K562 (cell line): Measurements from ENCODE around the gene IL1R1. TPM values are rescaled to one million over a fixed set of nuclear protein-coding genes. Genes with fewer than 3 reads are reported as not detected.

Experiments used
- ARHGAP35 ChIP-seq: fragments of 450-650 bp; IDR thresholded peaks from 2 replicates; pipeline ENCODE4 v1.6.1; 2018; ENCODE audit not compliant: partially characterized antibody
- BRD9 ChIP-seq: fragments of 450-650 bp; IDR thresholded peaks from 2 replicates; pipeline ENCODE4 v1.6.1; 2018; ENCODE audit warnings: low read depth; ENCODE audit not compliant: partially characterized antibody
- ZC3H4 ChIP-seq: sonication (generic); formaldehyde crosslinking; IDR thresholded peaks from 2 replicates; pipeline ENCODE4 v1.9.0; 2021; ENCODE audit warnings: missing genetic modification reagents, borderline replicate concordance
- polyA plus RNA-seq, 8 experiments: library from polyadenylated mRNA; depleted of rRNA in 4 of 8; stranded (reverse) in 5 of 8; unstranded in 3 of 8; fragments of >200 nt; fragmentation: Nextera tagmentation in 2 of 8; fragmentation: Illumina TruSeq in 1 of 8; extraction: Ambion mirVana in 2 of 8; extraction: Trizol in 1 of 8; gene quantifications; 2 replicates each; pipeline versions ENCODE4 v1.2.1 to v1.2.3, GENCODE V29; 2011 to 2014; ENCODE audit warnings: inconsistent platforms in 1 of 8, missing spikeins in 1 of 8
- total RNA-seq, 7 experiments: library from RNA; depleted of rRNA in 6 of 7; stranded (reverse); fragments of >200 nt in 6 of 7; fragmentation: Illumina TruSeq in 2 of 7; extraction: Trizol in 2 of 7; gene quantifications; 2 replicates each; pipeline versions ENCODE4 v1.2.1 to v1.2.3, GENCODE V29; 2011 to 2021; ENCODE audit warnings: low replicate concordance in 1 of 7
- TF ChIP-seq, protein P1 (sequence below): fragments of 200-800 bp; sonication (Bioruptor generic); IDR thresholded peaks from 2 replicates; pipeline ENCODE4 v1.6.1; 2016; ENCODE audit warnings: missing genetic modification characterization, missing compliant biosample characterization
- TF ChIP-seq, protein P2 (sequence below): fragments of 250-450 bp; sonication (Bioruptor Pico); IDR thresholded peaks from 2 replicates; pipeline ENCODE4 v1.8.0; 2021; ENCODE audit warnings: moderate library complexity, mild to moderate bottlenecking, inconsistent platforms
- TF ChIP-seq, protein P3 (sequence below): fragments of 450-650 bp; conservative IDR thresholded peaks from 2 replicates; pipeline ENCODE4 v1.6.1; 2016; ENCODE audit warnings: missing genetic modification characterization, low read depth, mild to moderate bottlenecking, control low read depth, missing compliant biosample characterization
- TF ChIP-seq, protein P4 (sequence below), 2 experiments: fragments of 450-650 bp; IDR thresholded peaks; 2 replicates each; pipeline ENCODE4 v1.6.1; 2016

IL1R1 gene
- total and polyA plus RNA-seq, 9 of the 15 experiments (the other 6 are each of a cell fraction or from before 2014, with no cell fraction given) = 0.81 to 3.9 (median 1.6) TPM

DNA sequence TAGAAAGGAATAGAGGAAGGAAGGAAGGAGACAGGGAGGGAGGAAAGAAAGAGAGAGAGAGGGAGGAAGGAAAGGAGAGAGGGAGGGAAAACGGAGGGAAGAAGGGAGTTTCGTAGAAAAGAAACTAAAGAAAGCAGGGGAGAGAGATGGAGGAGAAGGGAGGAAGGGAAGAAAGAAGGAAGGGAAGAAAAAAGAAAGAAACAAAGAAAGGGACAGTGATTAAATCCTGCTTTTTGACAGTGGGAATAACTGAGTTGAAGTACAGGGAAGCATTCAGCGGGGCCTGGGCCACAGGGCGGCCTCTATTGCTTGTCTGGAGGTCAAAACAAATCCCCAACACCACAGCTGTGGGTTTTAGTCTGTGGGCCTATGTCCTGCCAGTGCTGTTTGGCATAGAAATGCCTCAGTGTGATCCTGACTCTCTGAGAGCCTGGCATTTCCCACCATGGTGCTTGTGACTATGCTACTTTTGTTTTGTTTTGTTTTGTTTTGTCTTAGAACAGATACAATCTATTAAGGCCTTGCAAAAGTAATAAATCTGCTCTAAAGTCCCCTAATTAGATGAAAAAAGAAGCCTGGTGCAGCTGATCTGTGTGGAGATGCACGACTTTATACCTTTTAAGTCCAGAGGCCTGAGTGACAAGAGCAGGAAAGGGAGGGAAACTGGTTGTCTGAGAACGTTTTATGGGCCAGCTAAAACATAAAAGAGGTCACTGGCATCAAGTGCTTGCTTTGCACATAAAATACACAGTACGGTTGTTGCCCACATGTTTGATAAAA, 84.3 kb downstream of the IL1R1 start (continued):
- TF ChIP-seq, protein P1, sequence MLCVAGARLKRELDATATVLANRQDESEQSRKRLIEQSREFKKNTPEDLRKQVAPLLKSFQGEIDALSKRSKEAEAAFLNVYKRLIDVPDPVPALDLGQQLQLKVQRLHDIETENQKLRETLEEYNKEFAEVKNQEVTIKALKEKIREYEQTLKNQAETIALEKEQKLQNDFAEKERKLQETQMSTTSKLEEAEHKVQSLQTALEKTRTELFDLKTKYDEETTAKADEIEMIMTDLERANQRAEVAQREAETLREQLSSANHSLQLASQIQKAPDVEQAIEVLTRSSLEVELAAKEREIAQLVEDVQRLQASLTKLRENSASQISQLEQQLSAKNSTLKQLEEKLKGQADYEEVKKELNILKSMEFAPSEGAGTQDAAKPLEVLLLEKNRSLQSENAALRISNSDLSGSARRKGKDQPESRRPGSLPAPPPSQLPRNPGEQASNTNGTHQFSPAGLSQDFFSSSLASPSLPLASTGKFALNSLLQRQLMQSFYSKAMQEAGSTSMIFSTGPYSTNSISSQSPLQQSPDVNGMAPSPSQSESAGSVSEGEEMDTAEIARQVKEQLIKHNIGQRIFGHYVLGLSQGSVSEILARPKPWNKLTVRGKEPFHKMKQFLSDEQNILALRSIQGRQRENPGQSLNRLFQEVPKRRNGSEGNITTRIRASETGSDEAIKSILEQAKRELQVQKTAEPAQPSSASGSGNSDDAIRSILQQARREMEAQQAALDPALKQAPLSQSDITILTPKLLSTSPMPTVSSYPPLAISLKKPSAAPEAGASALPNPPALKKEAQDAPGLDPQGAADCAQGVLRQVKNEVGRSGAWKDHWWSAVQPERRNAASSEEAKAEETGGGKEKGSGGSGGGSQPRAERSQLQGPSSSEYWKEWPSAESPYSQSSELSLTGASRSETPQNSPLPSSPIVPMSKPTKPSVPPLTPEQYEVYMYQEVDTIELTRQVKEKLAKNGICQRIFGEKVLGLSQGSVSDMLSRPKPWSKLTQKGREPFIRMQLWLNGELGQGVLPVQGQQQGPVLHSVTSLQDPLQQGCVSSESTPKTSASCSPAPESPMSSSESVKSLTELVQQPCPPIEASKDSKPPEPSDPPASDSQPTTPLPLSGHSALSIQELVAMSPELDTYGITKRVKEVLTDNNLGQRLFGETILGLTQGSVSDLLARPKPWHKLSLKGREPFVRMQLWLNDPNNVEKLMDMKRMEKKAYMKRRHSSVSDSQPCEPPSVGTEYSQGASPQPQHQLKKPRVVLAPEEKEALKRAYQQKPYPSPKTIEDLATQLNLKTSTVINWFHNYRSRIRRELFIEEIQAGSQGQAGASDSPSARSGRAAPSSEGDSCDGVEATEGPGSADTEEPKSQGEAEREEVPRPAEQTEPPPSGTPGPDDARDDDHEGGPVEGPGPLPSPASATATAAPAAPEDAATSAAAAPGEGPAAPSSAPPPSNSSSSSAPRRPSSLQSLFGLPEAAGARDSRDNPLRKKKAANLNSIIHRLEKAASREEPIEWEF (CRISPR knock-in tag) = peak; percentile 33; the same call in 1 of the 2 replicates
- TF ChIP-seq, protein P2, sequence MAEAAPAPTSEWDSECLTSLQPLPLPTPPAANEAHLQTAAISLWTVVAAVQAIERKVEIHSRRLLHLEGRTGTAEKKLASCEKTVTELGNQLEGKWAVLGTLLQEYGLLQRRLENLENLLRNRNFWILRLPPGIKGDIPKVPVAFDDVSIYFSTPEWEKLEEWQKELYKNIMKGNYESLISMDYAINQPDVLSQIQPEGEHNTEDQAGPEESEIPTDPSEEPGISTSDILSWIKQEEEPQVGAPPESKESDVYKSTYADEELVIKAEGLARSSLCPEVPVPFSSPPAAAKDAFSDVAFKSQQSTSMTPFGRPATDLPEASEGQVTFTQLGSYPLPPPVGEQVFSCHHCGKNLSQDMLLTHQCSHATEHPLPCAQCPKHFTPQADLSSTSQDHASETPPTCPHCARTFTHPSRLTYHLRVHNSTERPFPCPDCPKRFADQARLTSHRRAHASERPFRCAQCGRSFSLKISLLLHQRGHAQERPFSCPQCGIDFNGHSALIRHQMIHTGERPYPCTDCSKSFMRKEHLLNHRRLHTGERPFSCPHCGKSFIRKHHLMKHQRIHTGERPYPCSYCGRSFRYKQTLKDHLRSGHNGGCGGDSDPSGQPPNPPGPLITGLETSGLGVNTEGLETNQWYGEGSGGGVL (CRISPR knock-in tag) = no peak
- TF ChIP-seq, protein P3, sequence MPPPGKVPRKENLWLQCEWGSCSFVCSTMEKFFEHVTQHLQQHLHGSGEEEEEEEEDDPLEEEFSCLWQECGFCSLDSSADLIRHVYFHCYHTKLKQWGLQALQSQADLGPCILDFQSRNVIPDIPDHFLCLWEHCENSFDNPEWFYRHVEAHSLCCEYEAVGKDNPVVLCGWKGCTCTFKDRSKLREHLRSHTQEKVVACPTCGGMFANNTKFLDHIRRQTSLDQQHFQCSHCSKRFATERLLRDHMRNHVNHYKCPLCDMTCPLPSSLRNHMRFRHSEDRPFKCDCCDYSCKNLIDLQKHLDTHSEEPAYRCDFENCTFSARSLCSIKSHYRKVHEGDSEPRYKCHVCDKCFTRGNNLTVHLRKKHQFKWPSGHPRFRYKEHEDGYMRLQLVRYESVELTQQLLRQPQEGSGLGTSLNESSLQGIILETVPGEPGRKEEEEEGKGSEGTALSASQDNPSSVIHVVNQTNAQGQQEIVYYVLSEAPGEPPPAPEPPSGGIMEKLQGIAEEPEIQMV (tag) = 0 out of 2 replicates have a peak, but pooled peaks have one; percentile 26
- TF ChIP-seq ARHGAP35 = no peak
- TF ChIP-seq BRD9 = no peak
- TF ChIP-seq ZC3H4 (CRISPR knock-in tag) = no peak
- TF ChIP-seq, protein P4, sequence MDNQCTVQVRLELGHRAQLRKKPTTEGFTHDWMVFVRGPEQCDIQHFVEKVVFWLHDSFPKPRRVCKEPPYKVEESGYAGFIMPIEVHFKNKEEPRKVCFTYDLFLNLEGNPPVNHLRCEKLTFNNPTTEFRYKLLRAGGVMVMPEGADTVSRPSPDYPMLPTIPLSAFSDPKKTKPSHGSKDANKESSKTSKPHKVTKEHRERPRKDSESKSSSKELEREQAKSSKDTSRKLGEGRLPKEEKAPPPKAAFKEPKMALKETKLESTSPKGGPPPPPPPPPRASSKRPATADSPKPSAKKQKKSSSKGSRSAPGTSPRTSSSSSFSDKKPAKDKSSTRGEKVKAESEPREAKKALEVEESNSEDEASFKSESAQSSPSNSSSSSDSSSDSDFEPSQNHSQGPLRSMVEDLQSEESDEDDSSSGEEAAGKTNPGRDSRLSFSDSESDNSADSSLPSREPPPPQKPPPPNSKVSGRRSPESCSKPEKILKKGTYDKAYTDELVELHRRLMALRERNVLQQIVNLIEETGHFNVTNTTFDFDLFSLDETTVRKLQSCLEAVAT (IDR thresholded peaks at IDR 0.05) = 0 out of 4 replicates have a peak, but pooled peaks of 1 of the 2 experiments have one; percentile 16
